HCT116 (cell line): ENCODE results near the gene SMARCA5. TPM values are rescaled to one million over a fixed set of nuclear protein-coding genes. Genes with fewer than 3 reads are reported as not detected.

Experiments
- ATAC-seq: fragments of 200-7000 bp; cut with Tn5 transposase; 2 replicates; pipeline ENCODE4 v1.9.1; 2020; ENCODE audit warnings: mild to moderate bottlenecking, moderate library complexity
- BruUV-seq: library from RNA; stranded (reverse); fragments of 400-500 nt; replicated peaks from 2 replicates; lab custom pipeline; 2021; lab: Mats Ljungman, UMichigan
- CTCF ChIA-PET: fragments of 300-600 bp; sonication (Branson Sonifier 250); formaldehyde crosslinking; loops from one replicate; lab custom pipeline; 2021; ENCODE audit warnings: antibody characterized with exemption; lab: Charles Lee
- POLR2A ChIA-PET: fragments of 300-600, 350-600 bp; sonication (Branson Sonifier 250); formaldehyde crosslinking; loops from one replicate; lab custom pipeline; 2021; ENCODE audit warnings: antibody characterized with exemption; lab: Charles Lee
- RAD21 ChIA-PET, 2 experiments: fragments of 300-600 bp; sonication (Branson Sonifier 250); formaldehyde crosslinking; loops; one replicate each; lab custom pipeline; 2023; ENCODE audit warnings: low total read pairs in 2 of 2; ENCODE audit not compliant: uncharacterized antibody in 2 of 2, unreplicated experiment in 2 of 2, low non-redundant PET in 1 of 2; lab: Charles Lee
- DNase-seq: peaks from one replicate; pipeline ENCODE4 v3.0.0-alpha.2; 2010; ENCODE audit warnings: low read depth, low spot score
- H2AFZ ChIP-seq: fragments of 200-600 bp; shearing (Covaris generic), sonication (generic); 2 replicates; pipeline ENCODE4 v1.6.1; 2017; ENCODE audit warnings: low read depth, mixed run types, mixed read lengths, antibody characterized with exemption, low read length; ENCODE audit not compliant: poor library complexity, severe bottlenecking
- H3K27ac ChIP-seq: 2 replicates; pipeline ENCODE4 v1.5.1; 2012; ENCODE audit warnings: low read depth, low read length
- H3K27me3 ChIP-seq: fragments of 200-600 bp; sonication (generic); 2 replicates; pipeline ENCODE4 v1.6.1; 2016; ENCODE audit warnings: mixed run types, low read length, mixed read lengths; ENCODE audit not compliant: insufficient read depth
- H3K36me3 ChIP-seq, 2 experiments: fragments of 200-500 bp in 1 of 2; fragments of 200-600 bp in 1 of 2; sonication (Bioruptor generic) in 1 of 2; sonication (generic) in 1 of 2; 2 replicates each; pipeline versions ENCODE4 v1.5.1 to v1.6.1; 2014 to 2016; ENCODE audit warnings: low read length in 2 of 2, inconsistent platforms in 1 of 2, mixed read lengths in 1 of 2, mixed run types in 1 of 2; ENCODE audit not compliant: insufficient read depth in 2 of 2, control insufficient read depth in 1 of 2
- H3K4me1 ChIP-seq, 2 experiments: fragments of 200-600 bp in 1 of 2; sonication (generic) in 1 of 2; 2 replicates each; pipeline versions ENCODE4 v1.5.1 to v1.6.1; 2012 to 2017; ENCODE audit warnings: low read length in 2 of 2, inconsistent platforms in 1 of 2, mild to moderate bottlenecking in 1 of 2, mixed read lengths in 1 of 2, mixed run types in 1 of 2, moderate library complexity in 1 of 2; ENCODE audit not compliant: insufficient read depth in 2 of 2, control insufficient read depth in 1 of 2
- H3K4me2 ChIP-seq: fragments of 200-600 bp; sonication (generic); 2 replicates; pipeline ENCODE4 v1.6.1; 2017; ENCODE audit warnings: mixed run types, low read length, mixed read lengths
- H3K4me3 ChIP-seq, 2 experiments: fragments of 200-600 bp in 1 of 2; sonication (generic) in 1 of 2; replicated peaks in 1 of 2; 2 replicates each; pipeline ENCODE4 v1.5.1; 2011 to 2016; ENCODE audit warnings: low read length in 2 of 2, control low read depth in 1 of 2, low read depth in 1 of 2, mild to moderate bottlenecking in 1 of 2, mixed read lengths in 1 of 2, mixed run types in 1 of 2
- H3K79me2 ChIP-seq: fragments of 200-600 bp; sonication (generic); 2 replicates; pipeline ENCODE4 v1.6.1; 2017; ENCODE audit warnings: mild to moderate bottlenecking, mixed run types, low read length, moderate library complexity, mixed read lengths; ENCODE audit not compliant: insufficient read depth
- H3K9ac ChIP-seq: fragments of 200-600 bp; sonication (generic); 2 replicates; pipeline ENCODE4 v1.6.1; 2016; ENCODE audit warnings: low read length, mixed read lengths
- H3K9me2 ChIP-seq: fragments of 200-600 bp; sonication (generic), shearing (Covaris generic); 2 replicates; pipeline ENCODE4 v1.6.1; 2017; ENCODE audit warnings: mixed run types, mild to moderate bottlenecking, moderate library complexity; ENCODE audit not compliant: insufficient read depth
- H3K9me3 ChIP-seq, 2 experiments: fragments of 200-500 bp in 1 of 2; fragments of 200-600 bp in 1 of 2; sonication (Bioruptor generic) in 1 of 2; sonication (generic) in 1 of 2; 2 replicates each; pipeline ENCODE4 v1.6.1; 2014 to 2017; ENCODE audit warnings: low read length in 2 of 2, mixed read lengths in 2 of 2, inconsistent platforms in 1 of 2, low read depth in 1 of 2, mild to moderate bottlenecking in 1 of 2, mixed run types in 1 of 2, moderate library complexity in 1 of 2; ENCODE audit not compliant: control insufficient read depth in 1 of 2, insufficient read depth in 1 of 2
- H4K20me1 ChIP-seq: fragments of 200-600 bp; sonication (generic), shearing (Covaris generic); 2 replicates; pipeline ENCODE4 v1.6.1; 2017; ENCODE audit warnings: mixed run types, mild to moderate bottlenecking, moderate library complexity; ENCODE audit not compliant: insufficient read depth
- CBX3 ChIP-seq: IDR thresholded peaks from 2 replicates; pipeline ENCODE4 v1.6.1; 2012; ENCODE audit warnings: low read depth
- CEBPB ChIP-seq: IDR thresholded peaks from 2 replicates; pipeline ENCODE4 v1.6.1; 2012; ENCODE audit warnings: low read depth
- EGR1 ChIP-seq: IDR thresholded peaks from 2 replicates; pipeline ENCODE4 v1.6.1; 2012; ENCODE audit warnings: low read depth
- EZH2 ChIP-seq: fragments of 200-600 bp; sonication (generic); IDR thresholded peaks from 2 replicates; pipeline ENCODE4 v1.6.1; 2017; ENCODE audit warnings: antibody characterized with exemption, mixed run types
- EZH2phosphoT487 ChIP-seq: fragments of 200-600 bp; IDR thresholded peaks from 2 replicates; pipeline ENCODE4 v1.6.1; 2018; ENCODE audit warnings: antibody characterized with exemption, borderline replicate concordance
- JUND ChIP-seq: IDR thresholded peaks from 2 replicates; pipeline ENCODE4 v1.6.1; 2012
- POLR2A ChIP-seq: IDR thresholded peaks from 2 replicates; pipeline ENCODE4 v1.7.0; 2011; ENCODE audit warnings: borderline replicate concordance; ENCODE audit not compliant: insufficient read depth, insufficient read length; ENCODE audit errors: extremely low read depth
- POLR2AphosphoS5 ChIP-seq: IDR thresholded peaks from 2 replicates; pipeline ENCODE4 v1.6.1; 2011; ENCODE audit warnings: mild to moderate bottlenecking, low read depth, low read length, moderate library complexity
- RAD21 ChIP-seq: IDR thresholded peaks from 2 replicates; pipeline ENCODE4 v1.6.1; 2012; ENCODE audit warnings: low read depth, mild to moderate bottlenecking
- SIN3A ChIP-seq: IDR thresholded peaks from 2 replicates; pipeline ENCODE4 v1.6.1; 2012; ENCODE audit warnings: low read depth
- SP1 ChIP-seq: IDR thresholded peaks from 2 replicates; pipeline ENCODE4 v1.6.1; 2012; ENCODE audit warnings: low read depth
- SRF ChIP-seq: IDR thresholded peaks from 2 replicates; pipeline ENCODE4 v1.6.1; 2012; ENCODE audit warnings: low read depth
- TCF7L2 ChIP-seq: IDR thresholded peaks from 2 replicates; pipeline ENCODE4 v1.7.0; 2011; ENCODE audit warnings: borderline replicate concordance, inconsistent platforms; ENCODE audit not compliant: insufficient read depth, insufficient read length; ENCODE audit errors: extremely low read depth
- ZFX ChIP-seq: fragments of 450-650 bp; IDR thresholded peaks from 2 replicates; pipeline ENCODE4 v1.6.1; 2017
- ZNF274 ChIP-seq: fragments of 200-500 bp; sonication (Bioruptor generic); IDR thresholded peaks from 2 replicates; pipeline ENCODE4 v1.6.1; 2014; ENCODE audit warnings: mild to moderate bottlenecking, low read depth, low read length, inconsistent platforms
- intact Hi-C: fragments of 100-400 bp; cut with micrococcal nuclease; formaldehyde crosslinking; loops from 2 replicates; pipeline ENCODE4 v1.10.0; 2022
- total RNA-seq: library from RNA; stranded (reverse); gene quantifications from one replicate; pipeline ENCODE4 v1.2.1, GENCODE V29; 2021; ENCODE audit not compliant: unreplicated experiment
- TF ChIP-seq, protein P1 (sequence below): IDR thresholded peaks from 2 replicates; pipeline ENCODE4 v1.6.1; 2012; ENCODE audit warnings: low read depth
- TF ChIP-seq, protein P2 (sequence below): IDR thresholded peaks from 2 replicates; pipeline ENCODE4 v1.6.1; 2012
- TF ChIP-seq, protein P3 (sequence below): IDR thresholded peaks from 2 replicates; pipeline ENCODE4 v1.6.1; 2012
- TF ChIP-seq, protein P4 (sequence below): IDR thresholded peaks from 2 replicates; pipeline ENCODE4 v1.6.1; 2011; ENCODE audit warnings: mild to moderate bottlenecking, low read length, moderate library complexity; ENCODE audit not compliant: insufficient replicate concordance; ENCODE audit errors: extremely low read depth
- TF ChIP-seq, protein P5 (sequence below), 3 experiments: fragments of 200-600 bp in 1 of 3; sonication (generic) in 1 of 3; IDR thresholded peaks in 2 of 3; conservative IDR thresholded peaks in 1 of 3; 2 replicates each; pipeline ENCODE4 v1.5.1; 2012 to 2017; ENCODE audit warnings: low read depth in 2 of 3, low read length in 2 of 3, antibody characterized with exemption in 1 of 3, borderline replicate concordance in 1 of 3, control low read depth in 1 of 3, mild to moderate bottlenecking in 1 of 3, mixed read lengths in 1 of 3, mixed run types in 1 of 3, moderate library complexity in 1 of 3; ENCODE audit not compliant: insufficient read depth in 1 of 3

Gene SMARCA5
- total RNA-seq, 1 experiment from 2014 or later = 61.2 TPM

DNA sequence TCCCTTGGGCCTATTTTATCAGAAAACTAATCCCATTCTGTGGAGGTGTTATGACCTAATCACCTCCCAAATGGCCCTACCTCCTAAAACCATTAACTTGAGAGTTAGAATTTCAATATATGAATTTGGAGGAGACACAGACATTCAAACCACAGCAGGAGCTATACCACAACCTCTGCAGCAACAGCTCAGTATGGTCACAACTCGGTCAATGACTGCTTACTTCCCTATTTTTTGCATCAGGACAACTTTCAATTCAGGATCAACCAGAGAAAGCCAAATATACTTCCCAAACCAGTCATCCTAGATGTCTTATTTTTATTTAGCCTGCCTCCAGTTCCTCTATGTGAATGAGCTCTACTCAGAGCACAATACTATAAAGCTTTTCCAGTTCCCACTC lies 11.3 kb upstream of the SMARCA5 start:
- H3K79me2 ChIP-seq = no peaks in the 10 kb centered on the region
- no peak overlapping the region for H3K9ac ChIP-seq
- no peaks in the 10 kb centered on the region for H3K4me1 ChIP-seq
- H4K20me1 ChIP-seq = no peaks in the 10 kb centered on the region
- intact Hi-C loops = no loop called here
- no peak overlapping the region for H2AFZ ChIP-seq
- H3K36me3 ChIP-seq = no peaks in the 10 kb centered on the region
- ChIA-PET POLR2A (no interaction called here), RAD21 (no interaction called here), CTCF (no interaction called here)
- BruUV-seq = no TSS peak
- ATAC-seq (no peak), DNase-seq (no peak)
- no peaks in the 10 kb centered on the region for H3K9me2 ChIP-seq
- H3K4me3 ChIP-seq = no peak overlapping the region
- no peak overlapping the region for H3K27ac ChIP-seq
- no peak overlapping the region for H3K4me2 ChIP-seq
- TF ChIP-seq, protein P1, sequence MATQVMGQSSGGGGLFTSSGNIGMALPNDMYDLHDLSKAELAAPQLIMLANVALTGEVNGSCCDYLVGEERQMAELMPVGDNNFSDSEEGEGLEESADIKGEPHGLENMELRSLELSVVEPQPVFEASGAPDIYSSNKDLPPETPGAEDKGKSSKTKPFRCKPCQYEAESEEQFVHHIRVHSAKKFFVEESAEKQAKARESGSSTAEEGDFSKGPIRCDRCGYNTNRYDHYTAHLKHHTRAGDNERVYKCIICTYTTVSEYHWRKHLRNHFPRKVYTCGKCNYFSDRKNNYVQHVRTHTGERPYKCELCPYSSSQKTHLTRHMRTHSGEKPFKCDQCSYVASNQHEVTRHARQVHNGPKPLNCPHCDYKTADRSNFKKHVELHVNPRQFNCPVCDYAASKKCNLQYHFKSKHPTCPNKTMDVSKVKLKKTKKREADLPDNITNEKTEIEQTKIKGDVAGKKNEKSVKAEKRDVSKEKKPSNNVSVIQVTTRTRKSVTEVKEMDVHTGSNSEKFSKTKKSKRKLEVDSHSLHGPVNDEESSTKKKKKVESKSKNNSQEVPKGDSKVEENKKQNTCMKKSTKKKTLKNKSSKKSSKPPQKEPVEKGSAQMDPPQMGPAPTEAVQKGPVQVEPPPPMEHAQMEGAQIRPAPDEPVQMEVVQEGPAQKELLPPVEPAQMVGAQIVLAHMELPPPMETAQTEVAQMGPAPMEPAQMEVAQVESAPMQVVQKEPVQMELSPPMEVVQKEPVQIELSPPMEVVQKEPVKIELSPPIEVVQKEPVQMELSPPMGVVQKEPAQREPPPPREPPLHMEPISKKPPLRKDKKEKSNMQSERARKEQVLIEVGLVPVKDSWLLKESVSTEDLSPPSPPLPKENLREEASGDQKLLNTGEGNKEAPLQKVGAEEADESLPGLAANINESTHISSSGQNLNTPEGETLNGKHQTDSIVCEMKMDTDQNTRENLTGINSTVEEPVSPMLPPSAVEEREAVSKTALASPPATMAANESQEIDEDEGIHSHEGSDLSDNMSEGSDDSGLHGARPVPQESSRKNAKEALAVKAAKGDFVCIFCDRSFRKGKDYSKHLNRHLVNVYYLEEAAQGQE = no peak
- TF ChIP-seq SRF (no peak), CBX3 (no peak), ZNF274 (no peak), POLR2AphosphoS5 (no peak), CEBPB (no peak), SIN3A (no peak), EGR1 (no peak), RAD21 (no peak), POLR2A (no peak), TCF7L2 (no peak), JUND (no peak), EZH2phosphoT487 (no peak), ZFX (no peak), SP1 (no peak), EZH2 (no peak)
- TF ChIP-seq, protein P2, sequence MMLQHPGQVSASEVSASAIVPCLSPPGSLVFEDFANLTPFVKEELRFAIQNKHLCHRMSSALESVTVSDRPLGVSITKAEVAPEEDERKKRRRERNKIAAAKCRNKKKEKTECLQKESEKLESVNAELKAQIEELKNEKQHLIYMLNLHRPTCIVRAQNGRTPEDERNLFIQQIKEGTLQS = no peak
- TF ChIP-seq, protein P3, sequence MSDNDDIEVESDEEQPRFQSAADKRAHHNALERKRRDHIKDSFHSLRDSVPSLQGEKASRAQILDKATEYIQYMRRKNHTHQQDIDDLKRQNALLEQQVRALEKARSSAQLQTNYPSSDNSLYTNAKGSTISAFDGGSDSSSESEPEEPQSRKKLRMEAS = no peak
- TF ChIP-seq, protein P4, sequence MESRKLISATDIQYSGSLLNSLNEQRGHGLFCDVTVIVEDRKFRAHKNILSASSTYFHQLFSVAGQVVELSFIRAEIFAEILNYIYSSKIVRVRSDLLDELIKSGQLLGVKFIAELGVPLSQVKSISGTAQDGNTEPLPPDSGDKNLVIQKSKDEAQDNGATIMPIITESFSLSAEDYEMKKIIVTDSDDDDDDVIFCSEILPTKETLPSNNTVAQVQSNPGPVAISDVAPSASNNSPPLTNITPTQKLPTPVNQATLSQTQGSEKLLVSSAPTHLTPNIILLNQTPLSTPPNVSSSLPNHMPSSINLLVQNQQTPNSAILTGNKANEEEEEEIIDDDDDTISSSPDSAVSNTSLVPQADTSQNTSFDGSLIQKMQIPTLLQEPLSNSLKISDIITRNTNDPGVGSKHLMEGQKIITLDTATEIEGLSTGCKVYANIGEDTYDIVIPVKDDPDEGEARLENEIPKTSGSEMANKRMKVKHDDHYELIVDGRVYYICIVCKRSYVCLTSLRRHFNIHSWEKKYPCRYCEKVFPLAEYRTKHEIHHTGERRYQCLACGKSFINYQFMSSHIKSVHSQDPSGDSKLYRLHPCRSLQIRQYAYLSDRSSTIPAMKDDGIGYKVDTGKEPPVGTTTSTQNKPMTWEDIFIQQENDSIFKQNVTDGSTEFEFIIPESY = no peak
- TF ChIP-seq, protein P5, sequence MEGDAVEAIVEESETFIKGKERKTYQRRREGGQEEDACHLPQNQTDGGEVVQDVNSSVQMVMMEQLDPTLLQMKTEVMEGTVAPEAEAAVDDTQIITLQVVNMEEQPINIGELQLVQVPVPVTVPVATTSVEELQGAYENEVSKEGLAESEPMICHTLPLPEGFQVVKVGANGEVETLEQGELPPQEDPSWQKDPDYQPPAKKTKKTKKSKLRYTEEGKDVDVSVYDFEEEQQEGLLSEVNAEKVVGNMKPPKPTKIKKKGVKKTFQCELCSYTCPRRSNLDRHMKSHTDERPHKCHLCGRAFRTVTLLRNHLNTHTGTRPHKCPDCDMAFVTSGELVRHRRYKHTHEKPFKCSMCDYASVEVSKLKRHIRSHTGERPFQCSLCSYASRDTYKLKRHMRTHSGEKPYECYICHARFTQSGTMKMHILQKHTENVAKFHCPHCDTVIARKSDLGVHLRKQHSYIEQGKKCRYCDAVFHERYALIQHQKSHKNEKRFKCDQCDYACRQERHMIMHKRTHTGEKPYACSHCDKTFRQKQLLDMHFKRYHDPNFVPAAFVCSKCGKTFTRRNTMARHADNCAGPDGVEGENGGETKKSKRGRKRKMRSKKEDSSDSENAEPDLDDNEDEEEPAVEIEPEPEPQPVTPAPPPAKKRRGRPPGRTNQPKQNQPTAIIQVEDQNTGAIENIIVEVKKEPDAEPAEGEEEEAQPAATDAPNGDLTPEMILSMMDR (IDR thresholded peaks at IDR 0.05 in 2 of 3, conservative IDR thresholded peaks at IDR 0.05 in 1 of 3; ENCODE audit: borderline replicate concordance in 1 of 3, insufficient read depth in 1 of 3, low read depth in 2 of 3, low read length in 2 of 3) = no peak
- H3K27me3 ChIP-seq = no peaks in the 10 kb centered on the region
- H3K9me3 ChIP-seq = no peaks in the 10 kb centered on the region
